GM18868 (cell line): ENCODE measurements around the gene GRB10.

Experiments used
- ATAC-seq: cut with Tn5 transposase; IDR thresholded peaks from one replicate; pipeline ENCODE4 v1.9.1; 2021; ENCODE audit warnings: mild to moderate bottlenecking, moderate library complexity; ENCODE audit not compliant: unreplicated experiment

The GRB10 gene

GRCh38 chr7:50615519-50616080 lies 167.1 kb downstream of the GRB10 start:
- no peak for ATAC-seq

- no peak for ATAC-seq
Observed at GRCh38 chr7:50614721-50615518, 167.8 kb downstream of the GRB10 start.

GRCh38 chr7:50613473-50613872 lies 169.2 kb downstream of the GRB10 start:
- no peak for ATAC-seq

- ATAC-seq, result no peak
Observed at GRCh38 chr7:50612704-50613103, 170.0 kb downstream of the GRB10 start.

- no peak for ATAC-seq
Observed at GRCh38 chr7:50610521-50611277, 172.0 kb downstream of the GRB10 start.

- no peak for ATAC-seq
Observed at GRCh38 chr7:50608196-50608906, 174.3 kb downstream of the GRB10 start.

- no peak for ATAC-seq
Observed at GRCh38 chr7:50607524-50608125, 175.1 kb downstream of the GRB10 start.

- no peak for ATAC-seq
Observed at GRCh38 chr7:50605059-50605458, 177.6 kb downstream of the GRB10 start.

- no peak for ATAC-seq
Observed at GRCh38 chr7:50603287-50603686, 179.4 kb downstream of the GRB10 start.

- no peak for ATAC-seq
Observed at GRCh38 chr7:50599385-50599784, 183.3 kb downstream of the GRB10 start.

- ATAC-seq, result no peak
Observed at GRCh38 chr7:50598460-50599343, 184.0 kb downstream of the GRB10 start.

- ATAC-seq, result no peak
Observed at GRCh38 chr7:50596484-50596883, 186.2 kb downstream of the GRB10 start.

- peak; percentile 36 for ATAC-seq
Observed at GRCh38 chr7:50595491-50596102, 187.1 kb downstream of the GRB10 start.

- ATAC-seq, result peak; percentile 75
Observed at GRCh38 chr7:50594734-50595485, 187.8 kb downstream of the GRB10 start.

- no peak for ATAC-seq
Observed at GRCh38 chr7:50594136-50594535, 188.6 kb downstream of the GRB10 start.

GRCh38 chr7:50592940-50593339 lies 189.8 kb downstream of the GRB10 start:
- no peak for ATAC-seq

GRCh38 chr7:50591480-50592438 lies 190.9 kb downstream of the GRB10 start:
- ATAC-seq, result no peak

- ATAC-seq, result no peak
Observed at GRCh38 chr7:50591098-50591479, 191.6 kb downstream of the GRB10 start.
